IMR-90 (cell line): Measurements from ENCODE around the gene MLH3. TPM values are rescaled to one million over a fixed set of nuclear protein-coding genes. Genes with fewer than 3 reads are reported as not detected.

Experiments
- ATAC-seq: fragments of 200-7000 bp; cut with Tn5 transposase; 2 replicates; pipeline ENCODE4 v1.9.1; 2020; ENCODE audit warnings: low read depth, mild to moderate bottlenecking, moderate library complexity
- BruUV-seq: library from RNA; stranded (reverse); fragments of 400-500 nt; replicated peaks from 2 replicates; lab custom pipeline; 2021; lab: Mats Ljungman, UMichigan
- CTCF ChIA-PET: fragments of 300-600 bp; formaldehyde crosslinking; extraction: SDS; loops from one replicate; lab custom pipeline; 2021; ENCODE audit warnings: antibody characterized with exemption; lab: Yijun Ruan, JAX
- POLR2A ChIA-PET: fragments of 300-600 bp; sonication (Branson Sonifier 250); formaldehyde crosslinking; loops from one replicate; lab custom pipeline; 2022; ENCODE audit warnings: antibody characterized with exemption; ENCODE audit not compliant: unreplicated experiment; lab: Charles Lee
- DNase-seq: peaks from one replicate; pipeline ENCODE4 v3.0.0; 2013
- H2AFZ ChIP-seq: replicated peaks from 2 replicates; pipeline ENCODE3; 2013; ENCODE audit warnings: low read length, mild to moderate bottlenecking; ENCODE audit not compliant: poor library complexity
- H2AK5ac ChIP-seq: 2 replicates; pipeline ENCODE4 v1.6.1; 2013; ENCODE audit warnings: low read depth, low read length, inconsistent platforms
- H2AK9ac ChIP-seq: replicated peaks from 2 replicates; pipeline ENCODE3; 2013; ENCODE audit warnings: mild to moderate bottlenecking, low read depth, low read length, moderate library complexity; ENCODE audit not compliant: poor library complexity
- H2BK120ac ChIP-seq: 2 replicates; pipeline ENCODE4 v1.6.1; 2013; ENCODE audit warnings: low read depth, low read length, inconsistent platforms
- H2BK15ac ChIP-seq: 3 replicates; pipeline ENCODE4 v1.6.1; 2013; ENCODE audit warnings: low read depth, low read length, inconsistent platforms
- H2BK20ac ChIP-seq: 2 replicates; pipeline ENCODE4 v1.6.1; 2013; ENCODE audit warnings: low read depth, mild to moderate bottlenecking, inconsistent platforms, low read length, moderate library complexity
- H2BK5ac ChIP-seq: 2 replicates; pipeline ENCODE4 v1.6.1; 2013; ENCODE audit warnings: mild to moderate bottlenecking, low read depth, low read length, inconsistent platforms; ENCODE audit not compliant: poor library complexity, severe bottlenecking
- H3K14ac ChIP-seq: replicated peaks from 2 replicates; pipeline ENCODE4 v1.6.1; 2013; ENCODE audit warnings: low read depth, low read length, inconsistent platforms
- H3K18ac ChIP-seq: 2 replicates; pipeline ENCODE4 v1.6.1; 2013; ENCODE audit warnings: low read depth, low read length, control low read depth
- H3K23ac ChIP-seq: 2 replicates; pipeline ENCODE4 v1.6.1; 2013; ENCODE audit warnings: low read depth, low read length, inconsistent platforms
- H3K27ac ChIP-seq: 2 replicates; pipeline ENCODE4 v1.5.1; 2013; ENCODE audit warnings: mild to moderate bottlenecking, control low read depth, low read length; ENCODE audit not compliant: insufficient read depth
- H3K27me3 ChIP-seq: 2 replicates; pipeline ENCODE4 v1.6.1; 2013; ENCODE audit warnings: low read length; ENCODE audit not compliant: control insufficient read depth, insufficient read depth
- H3K36me3 ChIP-seq: 2 replicates; pipeline ENCODE4 v1.6.1; 2013; ENCODE audit warnings: low read length, mixed read lengths; ENCODE audit not compliant: control insufficient read depth, insufficient read depth
- H3K4ac ChIP-seq: 2 replicates; pipeline ENCODE4 v1.6.1; 2013; ENCODE audit warnings: low read depth, low read length, inconsistent platforms
- H3K4me1 ChIP-seq: 2 replicates; pipeline ENCODE4 v1.6.1; 2013; ENCODE audit warnings: low read length, mixed read lengths; ENCODE audit not compliant: control insufficient read depth, insufficient read depth
- H3K4me2 ChIP-seq: 2 replicates; pipeline ENCODE4 v1.6.1; 2013; ENCODE audit warnings: low read depth, mild to moderate bottlenecking, control low read depth, low read length, moderate library complexity
- H3K4me3 ChIP-seq: 2 replicates; pipeline ENCODE4 v1.5.1; 2013; ENCODE audit warnings: low read depth, mild to moderate bottlenecking, control low read depth, low read length, moderate library complexity; ENCODE audit not compliant: insufficient read depth
- H3K56ac ChIP-seq: 2 replicates; pipeline ENCODE4 v1.6.1; 2013; ENCODE audit warnings: low read length, inconsistent platforms; ENCODE audit not compliant: insufficient read depth; ENCODE audit errors: extremely low read depth
- H3K79me1 ChIP-seq, 2 experiments: 2 replicates each; pipeline ENCODE4 v1.6.1; 2013; ENCODE audit warnings: low read length in 2 of 2, inconsistent platforms in 1 of 2, low read depth in 1 of 2
- H3K9ac ChIP-seq: 2 replicates; pipeline ENCODE4 v1.6.1; 2013; ENCODE audit warnings: low read depth, low read length, control low read depth
- H3K9me1 ChIP-seq: 2 replicates; pipeline ENCODE4 v1.6.1; 2013; ENCODE audit warnings: low read length, inconsistent platforms; ENCODE audit not compliant: insufficient read depth
- H3K9me3 ChIP-seq: 2 replicates; pipeline ENCODE4 v1.6.1; 2013; ENCODE audit warnings: low read length; ENCODE audit not compliant: control insufficient read depth, insufficient read depth
- H4K20me1 ChIP-seq: 2 replicates; pipeline ENCODE4 v1.6.1; 2013; ENCODE audit warnings: low read length, inconsistent platforms; ENCODE audit not compliant: insufficient read depth
- H4K5ac ChIP-seq: 2 replicates; pipeline ENCODE4 v1.6.1; 2013; ENCODE audit warnings: mild to moderate bottlenecking, low read depth, low read length, control low read depth
- H4K8ac ChIP-seq, 2 experiments: 2 replicates each; pipeline ENCODE4 v1.6.1; 2013; ENCODE audit warnings: low read depth in 2 of 2, low read length in 2 of 2, control low read depth in 1 of 2, inconsistent platforms in 1 of 2
- H4K91ac ChIP-seq: 2 replicates; pipeline ENCODE4 v1.6.1; 2013; ENCODE audit warnings: low read depth, low read length, inconsistent platforms; ENCODE audit not compliant: insufficient read depth
- BHLHE40 ChIP-seq: fragments of 150-350 bp; IDR thresholded peaks from 2 replicates; pipeline ENCODE4 v1.6.1; 2016; ENCODE audit warnings: mild to moderate bottlenecking, low read depth, low read length
- CHD1 ChIP-seq: IDR thresholded peaks from 2 replicates; pipeline ENCODE4 v1.6.1; 2012; ENCODE audit warnings: low read depth, low read length, improper control_type of control experiment
- FOS ChIP-seq: fragments of 150-350 bp; IDR thresholded peaks from 2 replicates; pipeline ENCODE4 v1.6.1; 2016; ENCODE audit warnings: low read depth, low read length
- MAZ ChIP-seq: IDR thresholded peaks from 2 replicates; pipeline ENCODE4 v1.6.1; 2012; ENCODE audit warnings: low read depth, mild to moderate bottlenecking, low read length, improper control_type of control experiment, moderate library complexity, borderline replicate concordance
- MXI1 ChIP-seq: IDR thresholded peaks from 2 replicates; pipeline ENCODE4 v1.6.1; 2012; ENCODE audit warnings: low read depth, mild to moderate bottlenecking, low read length, moderate library complexity, borderline replicate concordance
- RAD21 ChIP-seq: IDR thresholded peaks from 2 replicates; pipeline ENCODE4 v1.6.1; 2012; ENCODE audit warnings: low read length, improper control_type of control experiment
- RCOR1 ChIP-seq: IDR thresholded peaks from 2 replicates; pipeline ENCODE4 v1.6.1; 2012; ENCODE audit warnings: mild to moderate bottlenecking, low read length, improper control_type of control experiment; ENCODE audit not compliant: insufficient replicate concordance
- RFX5 ChIP-seq: IDR thresholded peaks from 2 replicates; pipeline ENCODE4 v1.8.0; 2012; ENCODE audit warnings: low read depth, mild to moderate bottlenecking, low read length, moderate library complexity
- WGBS, 2 experiments: methylation state at CpG; one replicate each; pipeline versions ENCODE4 v1.1.5 to v1.1.7; 2013; ENCODE audit warnings: missing lambda C conversion rate in 2 of 2; ENCODE audit not compliant: insufficient read length in 1 of 2; ENCODE audit errors: extremely low coverage in 2 of 2; 5-methylcytosine and 5-hydroxymethylcytosine counted together
- dilution Hi-C: fragments of 300-500 bp; cut with HindIII; formaldehyde crosslinking; loops from one replicate; pipeline ENCODE4 v1.14.3; 2018; ENCODE audit warnings: low sequenced_read_pairs; ENCODE audit not compliant: unreplicated experiment
- in situ Hi-C: fragments of 300-500 bp; cut with MboI; formaldehyde crosslinking; loops from 3 replicates; pipeline ENCODE4 v1.14.3; 2019; ENCODE audit warnings: low sequenced_read_pairs, inconsistent platforms, mixed read lengths
- intact Hi-C: fragments of 100-400 bp; cut with micrococcal nuclease; formaldehyde crosslinking; loops from 2 replicates; pipeline ENCODE4 v1.10.0; 2022
- polyA plus RNA-seq, 3 experiments: library from polyadenylated mRNA; depleted of rRNA; stranded (reverse); fragments of >200 nt; gene quantifications; 2 replicates each; pipeline ENCODE4 v1.2.3, GENCODE V29; 2012; ENCODE audit warnings: low replicate concordance in 1 of 3
- total RNA-seq: library from RNA; depleted of rRNA; stranded (reverse); fragments of >200 nt; gene quantifications from 2 replicates; pipeline ENCODE4 v1.2.3, GENCODE V29; 2012
- TF ChIP-seq, protein P1 (sequence below): fragments of 150-350 bp; IDR thresholded peaks from 2 replicates; pipeline ENCODE4 v1.6.1; 2016; ENCODE audit warnings: low read depth, mild to moderate bottlenecking, low read length, moderate library complexity, borderline replicate concordance
- TF ChIP-seq, protein P2 (sequence below): conservative IDR thresholded peaks from 2 replicates; pipeline ENCODE4 v1.5.1; 2012; ENCODE audit warnings: mild to moderate bottlenecking, low read depth, low read length, improper control_type of control experiment
- TF ChIP-seq, protein P3 (sequence below): fragments of 150-350 bp; IDR thresholded peaks from 2 replicates; pipeline ENCODE4 v1.6.1; 2017; ENCODE audit warnings: mild to moderate bottlenecking, antibody characterized with exemption, low read length, low read depth

The MLH3 gene
- total and polyA plus RNA-seq, 2 of the 4 experiments (the other 2 are of a cell fraction), result 5.6 to 14.7 TPM

DNA sequence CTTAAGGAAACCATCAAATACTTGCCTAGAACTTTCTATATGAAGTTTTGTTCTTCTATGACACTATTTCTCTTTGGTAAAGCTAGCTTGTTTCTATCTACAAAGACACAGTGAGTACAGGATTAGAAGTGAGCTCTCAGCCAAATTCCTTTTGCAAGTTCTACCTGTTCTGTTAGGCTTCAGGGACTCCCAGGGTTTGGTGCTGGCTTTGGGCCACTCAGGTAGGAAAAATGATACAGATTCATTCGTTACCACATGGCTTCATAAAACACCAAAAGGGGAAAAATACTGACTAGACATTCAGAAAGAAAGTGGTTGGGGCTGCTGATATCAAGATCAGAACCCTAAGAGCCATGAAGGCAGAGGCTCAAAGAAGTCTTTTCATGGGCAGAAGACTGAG lies 32.0 kb upstream of the MLH3 start:
- H3K56ac ChIP-seq, result no peak overlapping the region
- no peak overlapping the region for H3K18ac ChIP-seq
- no peak overlapping the region for H3K4me2 ChIP-seq
- no TSS peak for BruUV-seq
- H2AK5ac ChIP-seq, result no peak overlapping the region
- no peak overlapping the region for H4K8ac ChIP-seq
- H2BK15ac ChIP-seq, result no peak overlapping the region
- no peaks in the 10 kb centered on the region for H4K20me1 ChIP-seq
- no peak for DNase-seq
- no peak overlapping the region for H2BK20ac ChIP-seq
- H4K91ac ChIP-seq, result no peak overlapping the region
- no peak overlapping the region for H2BK120ac ChIP-seq
- H3K14ac ChIP-seq, result no peak overlapping the region
- H2AK9ac ChIP-seq, result no peak overlapping the region
- in situ Hi-C loops, result no loop called here
- H3K4ac ChIP-seq, result no peak overlapping the region
- peaks cover 3% of the 10 kb centered on the region; the same call in 1 of the 2 replicates for H3K9me1 ChIP-seq
- no CpG with 5 or more reads among the region's 1 CpG for WGBS, 2 experiments
- H3K9ac ChIP-seq, result no peak overlapping the region
- no peaks in the 10 kb centered on the region for H3K9me3 ChIP-seq
- dilution Hi-C loops, result no loop called here
- no peaks in the 10 kb centered on the region for H3K79me1 ChIP-seq
- no peak overlapping the region for H4K5ac ChIP-seq
- CTCF ChIA-PET, result no interaction called here
- H3K27ac ChIP-seq, result no peak overlapping the region
- no peak for ATAC-seq
- no peak overlapping the region for H2AFZ ChIP-seq
- H3K4me3 ChIP-seq, result no peak overlapping the region
- peaks cover 6% of the 10 kb centered on the region for H3K4me1 ChIP-seq
- TF ChIP-seq RAD21, result no peak
- TF ChIP-seq RFX5, result no peak
- no peak for TF ChIP-seq BHLHE40
- TF ChIP-seq MXI1, result no peak
- TF ChIP-seq CHD1, result no peak
- TF ChIP-seq RCOR1, result no peak
- no peak for TF ChIP-seq MAZ
- TF ChIP-seq, protein P1, sequence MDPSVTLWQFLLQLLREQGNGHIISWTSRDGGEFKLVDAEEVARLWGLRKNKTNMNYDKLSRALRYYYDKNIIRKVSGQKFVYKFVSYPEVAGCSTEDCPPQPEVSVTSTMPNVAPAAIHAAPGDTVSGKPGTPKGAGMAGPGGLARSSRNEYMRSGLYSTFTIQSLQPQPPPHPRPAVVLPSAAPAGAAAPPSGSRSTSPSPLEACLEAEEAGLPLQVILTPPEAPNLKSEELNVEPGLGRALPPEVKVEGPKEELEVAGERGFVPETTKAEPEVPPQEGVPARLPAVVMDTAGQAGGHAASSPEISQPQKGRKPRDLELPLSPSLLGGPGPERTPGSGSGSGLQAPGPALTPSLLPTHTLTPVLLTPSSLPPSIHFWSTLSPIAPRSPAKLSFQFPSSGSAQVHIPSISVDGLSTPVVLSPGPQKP, result no peak
- TF ChIP-seq, protein P2, sequence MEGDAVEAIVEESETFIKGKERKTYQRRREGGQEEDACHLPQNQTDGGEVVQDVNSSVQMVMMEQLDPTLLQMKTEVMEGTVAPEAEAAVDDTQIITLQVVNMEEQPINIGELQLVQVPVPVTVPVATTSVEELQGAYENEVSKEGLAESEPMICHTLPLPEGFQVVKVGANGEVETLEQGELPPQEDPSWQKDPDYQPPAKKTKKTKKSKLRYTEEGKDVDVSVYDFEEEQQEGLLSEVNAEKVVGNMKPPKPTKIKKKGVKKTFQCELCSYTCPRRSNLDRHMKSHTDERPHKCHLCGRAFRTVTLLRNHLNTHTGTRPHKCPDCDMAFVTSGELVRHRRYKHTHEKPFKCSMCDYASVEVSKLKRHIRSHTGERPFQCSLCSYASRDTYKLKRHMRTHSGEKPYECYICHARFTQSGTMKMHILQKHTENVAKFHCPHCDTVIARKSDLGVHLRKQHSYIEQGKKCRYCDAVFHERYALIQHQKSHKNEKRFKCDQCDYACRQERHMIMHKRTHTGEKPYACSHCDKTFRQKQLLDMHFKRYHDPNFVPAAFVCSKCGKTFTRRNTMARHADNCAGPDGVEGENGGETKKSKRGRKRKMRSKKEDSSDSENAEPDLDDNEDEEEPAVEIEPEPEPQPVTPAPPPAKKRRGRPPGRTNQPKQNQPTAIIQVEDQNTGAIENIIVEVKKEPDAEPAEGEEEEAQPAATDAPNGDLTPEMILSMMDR, result no peak
- no peak for TF ChIP-seq FOS
- TF ChIP-seq, protein P3, sequence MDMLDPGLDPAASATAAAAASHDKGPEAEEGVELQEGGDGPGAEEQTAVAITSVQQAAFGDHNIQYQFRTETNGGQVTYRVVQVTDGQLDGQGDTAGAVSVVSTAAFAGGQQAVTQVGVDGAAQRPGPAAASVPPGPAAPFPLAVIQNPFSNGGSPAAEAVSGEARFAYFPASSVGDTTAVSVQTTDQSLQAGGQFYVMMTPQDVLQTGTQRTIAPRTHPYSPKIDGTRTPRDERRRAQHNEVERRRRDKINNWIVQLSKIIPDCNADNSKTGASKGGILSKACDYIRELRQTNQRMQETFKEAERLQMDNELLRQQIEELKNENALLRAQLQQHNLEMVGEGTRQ, result no peak
- H2BK5ac ChIP-seq, result no peak overlapping the region
- no peak overlapping the region for H3K23ac ChIP-seq
- POLR2A ChIA-PET, result no interaction called here
- peaks cover 27% of the 10 kb centered on the region for H3K36me3 ChIP-seq
- intact Hi-C loops, result no loop called here
- H3K27me3 ChIP-seq, result no peaks in the 10 kb centered on the region
